DLD1 (cell line): Measurements from ENCODE around the gene MAPK8.
"Not testable (repeated sequence)": the region's sequence is repeated elsewhere in the genome, so short reads cannot be mapped to it uniquely, and the experiment has no call there.

Experiments used
- in situ Hi-C: cut with HindIII; loops from 2 replicates; pipeline ENCODE4 v1.10.0; 2017; ENCODE audit warnings: low sequenced_read_pairs

The MAPK8 gene

DNA sequence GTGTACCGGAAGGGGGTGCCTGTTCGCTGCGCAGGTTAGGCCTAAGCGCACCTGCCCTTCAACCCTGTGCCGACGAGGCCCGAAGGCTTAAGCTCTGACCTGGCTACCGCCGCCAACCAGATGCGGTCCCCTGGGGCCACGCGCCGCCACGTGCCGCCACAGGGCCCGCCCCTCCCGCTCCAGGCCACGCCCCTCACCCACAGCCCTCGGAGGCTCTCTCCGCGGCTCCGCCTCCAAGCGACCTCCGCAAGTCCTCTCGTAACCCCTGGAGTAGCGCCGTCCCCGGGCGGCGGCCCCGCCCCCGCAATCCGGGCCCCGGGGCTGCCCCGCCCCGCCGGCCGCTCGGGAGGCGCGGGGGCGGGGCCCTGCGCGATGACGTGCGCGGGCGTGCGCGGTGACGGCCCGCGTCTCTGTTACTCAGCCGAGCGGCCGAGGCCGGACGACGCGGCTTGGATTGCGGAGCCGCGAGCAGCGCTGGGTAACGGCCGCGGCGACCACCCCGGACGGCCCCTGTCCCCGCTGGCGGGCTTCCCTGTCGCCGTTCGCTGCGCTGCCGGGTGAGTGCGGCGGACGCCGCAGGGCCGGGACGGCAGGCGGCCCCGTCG, at the start of gene MAPK8:
Gene MAPK8, plus strand, starts transcription at position 413 of the 605 bp plus-strand sequence. CDS start 94,984 bp downstream, outside the sequence.
- in situ Hi-C loops, result no loop called here

DNA sequence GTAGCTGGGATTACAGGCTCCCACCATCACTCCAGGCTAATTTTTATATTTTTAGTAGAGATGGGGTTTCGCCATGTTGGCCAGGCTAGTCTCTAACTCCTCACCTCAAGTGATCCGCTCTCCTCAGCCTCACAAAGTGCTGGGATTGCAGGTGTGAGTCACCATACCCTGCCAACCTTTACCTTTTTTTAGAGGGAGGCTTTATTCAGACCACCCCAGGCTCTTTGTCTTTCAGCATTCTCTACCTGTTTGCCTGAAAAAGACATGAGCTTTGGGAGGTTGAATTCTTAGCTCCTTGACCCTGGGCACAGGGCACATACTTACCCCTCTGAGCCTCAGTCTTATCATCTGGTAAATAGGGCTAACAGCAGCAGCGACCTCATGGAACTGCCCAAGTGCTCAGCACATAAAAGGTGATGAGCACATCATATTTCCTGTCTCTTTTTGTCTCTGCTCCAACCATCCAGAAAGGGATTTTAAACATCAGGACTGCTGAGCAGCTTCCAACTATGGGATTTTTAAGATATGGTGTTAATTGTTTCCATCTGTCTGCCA, 49.0 kb upstream of the MAPK8 start:
- in situ Hi-C loops, result no loop called here

DNA sequence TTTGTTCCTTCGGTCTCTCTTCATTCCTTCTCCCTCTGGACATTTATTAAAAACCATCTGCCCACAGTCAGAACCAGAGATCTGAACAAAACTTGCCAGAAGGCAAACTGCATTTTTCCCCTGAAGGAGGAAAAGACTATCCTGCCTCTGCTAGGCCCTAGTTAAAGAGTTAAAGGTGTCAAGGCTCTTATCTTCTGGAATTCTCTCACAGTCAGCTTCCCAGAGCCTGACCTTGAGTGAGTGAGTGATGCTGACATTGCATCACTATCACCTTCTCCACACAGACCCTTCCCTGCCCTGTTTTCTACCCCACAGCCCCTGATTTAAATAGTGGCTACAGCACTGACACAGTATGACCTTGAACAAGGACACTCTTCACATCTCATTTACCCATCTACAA, 48.4 kb upstream of the MAPK8 start:
- in situ Hi-C loops, result no loop called here

DNA sequence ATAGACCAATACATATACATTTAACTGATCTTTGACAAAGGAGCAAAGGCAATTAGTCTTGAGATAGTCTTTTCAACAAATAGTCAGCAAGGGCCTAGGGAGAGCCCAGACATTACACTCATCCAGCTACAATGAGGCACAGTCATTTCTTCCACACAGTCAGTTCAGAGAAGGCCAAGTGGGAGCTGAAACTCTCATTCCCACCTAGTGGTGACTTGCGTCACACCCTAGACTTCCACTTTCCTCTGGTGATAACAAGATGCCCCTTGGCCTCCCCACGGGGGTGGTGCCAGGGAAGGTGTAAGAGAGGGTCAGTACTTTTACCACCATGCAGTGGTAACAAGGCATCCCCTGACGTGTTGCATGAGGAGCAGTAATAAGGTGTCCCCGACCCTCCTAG, 39.9 kb upstream of the MAPK8 start:
- in situ Hi-C loops, result no loop called here

DNA sequence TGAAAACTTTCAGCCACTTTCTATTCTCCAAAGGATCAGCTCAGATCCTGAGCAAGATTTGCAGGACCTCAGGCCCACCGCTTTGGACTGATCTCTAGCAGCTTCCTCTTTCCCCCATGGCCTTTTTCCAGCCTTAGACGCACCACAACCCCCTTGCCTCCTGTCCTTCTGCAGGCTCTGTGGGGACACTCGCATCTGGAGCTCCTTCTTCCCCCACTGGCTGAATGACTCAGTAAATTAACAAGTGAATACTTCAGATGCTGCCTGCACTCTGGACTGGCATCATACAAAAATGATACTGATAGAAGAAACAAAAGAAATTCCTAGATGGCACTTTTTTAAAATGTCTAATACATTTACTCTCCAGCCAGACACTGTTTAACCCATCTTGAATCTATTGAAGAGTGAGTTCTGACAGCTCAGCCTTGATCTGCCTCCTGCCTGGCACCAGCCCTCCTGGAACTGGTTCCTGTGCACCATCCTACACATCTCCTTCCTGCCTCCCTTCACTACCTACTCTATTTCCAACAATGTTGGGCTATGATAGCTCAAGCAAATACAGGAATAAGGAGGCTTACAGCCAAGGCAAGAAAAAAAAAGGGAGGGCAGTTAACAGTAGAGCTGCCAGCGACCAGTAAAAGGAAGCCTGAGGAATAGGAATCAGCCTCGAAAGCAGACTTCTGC, 35.3 kb upstream of the MAPK8 start:
- in situ Hi-C loops, result no loop called here

DNA sequence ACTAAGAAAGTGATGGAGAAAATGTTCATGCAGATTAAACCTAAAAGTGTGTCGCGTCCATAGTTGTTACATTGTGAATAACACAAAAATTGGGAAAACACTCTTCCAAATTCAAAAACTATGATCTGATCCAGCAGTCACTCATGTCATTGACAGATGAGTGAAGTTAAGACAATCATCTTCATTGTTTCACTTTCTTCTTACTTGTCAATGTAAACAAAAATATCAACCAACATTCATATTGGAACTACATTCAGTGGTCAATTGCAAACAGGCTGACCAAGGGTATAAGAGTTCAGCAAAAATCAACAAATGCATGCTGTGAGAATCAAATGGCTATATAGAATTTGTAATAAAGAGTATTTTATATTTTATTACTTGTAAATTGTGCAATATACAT, 33.8 kb upstream of the MAPK8 start:
- in situ Hi-C loops, result no loop called here

DNA sequence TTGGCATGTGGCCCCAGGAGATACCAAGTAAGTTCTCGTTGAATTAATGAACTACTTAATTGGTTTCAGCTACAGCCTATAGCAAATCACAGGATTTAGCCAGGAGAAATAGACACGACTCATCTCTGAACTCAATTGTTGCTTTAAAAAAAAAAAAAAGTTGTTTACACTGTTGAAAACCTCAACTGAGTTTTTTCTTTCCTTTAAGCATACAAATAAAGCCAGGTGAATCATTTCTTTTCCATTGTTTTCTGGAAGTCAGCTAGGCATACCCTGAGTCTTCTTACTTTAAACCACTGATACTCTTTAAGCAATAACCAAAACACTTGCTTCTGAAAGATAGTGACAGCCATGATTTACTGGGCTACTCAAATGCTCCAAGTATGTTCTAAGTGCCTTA, 32.7 kb upstream of the MAPK8 start:
- in situ Hi-C loops, result no loop called here

DNA sequence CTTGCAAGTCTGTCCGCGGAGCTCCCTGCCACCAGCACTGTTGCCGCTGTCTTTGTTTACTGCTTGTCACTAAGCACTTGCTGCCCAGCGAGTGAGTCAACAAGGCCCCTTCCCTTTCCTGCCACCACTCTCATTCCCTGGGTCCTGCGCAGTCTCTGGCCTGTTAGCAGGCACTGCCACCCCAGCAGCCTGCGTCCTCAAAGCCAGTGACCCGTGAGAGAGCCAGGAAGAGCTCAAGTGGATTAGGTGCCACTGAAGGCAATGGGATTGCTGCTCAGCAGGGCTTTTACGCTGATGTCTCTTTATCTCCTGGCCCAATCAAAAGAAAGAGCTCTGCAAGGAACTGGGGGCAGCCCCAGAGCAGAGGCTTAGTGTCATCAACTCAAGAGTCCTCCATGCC, 31.8 kb upstream of the MAPK8 start, which contains the start of gene FRMPD2:
Gene FRMPD2, minus strand, starts transcription at position 61 of the 400 bp plus-strand sequence. CDS start 129 bp downstream, outside the sequence.
- in situ Hi-C loops, result no loop called here

DNA sequence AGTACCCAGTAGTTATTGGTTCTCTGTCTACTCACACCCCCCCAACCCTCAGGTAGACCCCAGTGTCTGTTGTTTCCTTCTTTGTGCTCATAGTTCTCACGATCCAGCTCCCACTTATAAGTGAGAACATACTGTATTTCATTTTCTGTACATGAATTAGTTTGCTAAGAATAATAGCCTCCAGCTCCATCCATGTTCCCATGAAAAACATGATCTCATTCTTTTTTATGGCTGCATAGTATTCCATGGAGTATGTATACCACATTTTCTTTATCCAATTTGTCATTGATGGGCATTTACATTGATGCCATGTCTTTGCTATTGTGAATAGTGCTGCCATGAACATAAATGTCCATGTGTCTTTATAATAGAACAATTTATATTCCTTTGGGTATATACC, 29.4 kb upstream of the MAPK8 start:
- in situ Hi-C loops, result no loop called here

DNA sequence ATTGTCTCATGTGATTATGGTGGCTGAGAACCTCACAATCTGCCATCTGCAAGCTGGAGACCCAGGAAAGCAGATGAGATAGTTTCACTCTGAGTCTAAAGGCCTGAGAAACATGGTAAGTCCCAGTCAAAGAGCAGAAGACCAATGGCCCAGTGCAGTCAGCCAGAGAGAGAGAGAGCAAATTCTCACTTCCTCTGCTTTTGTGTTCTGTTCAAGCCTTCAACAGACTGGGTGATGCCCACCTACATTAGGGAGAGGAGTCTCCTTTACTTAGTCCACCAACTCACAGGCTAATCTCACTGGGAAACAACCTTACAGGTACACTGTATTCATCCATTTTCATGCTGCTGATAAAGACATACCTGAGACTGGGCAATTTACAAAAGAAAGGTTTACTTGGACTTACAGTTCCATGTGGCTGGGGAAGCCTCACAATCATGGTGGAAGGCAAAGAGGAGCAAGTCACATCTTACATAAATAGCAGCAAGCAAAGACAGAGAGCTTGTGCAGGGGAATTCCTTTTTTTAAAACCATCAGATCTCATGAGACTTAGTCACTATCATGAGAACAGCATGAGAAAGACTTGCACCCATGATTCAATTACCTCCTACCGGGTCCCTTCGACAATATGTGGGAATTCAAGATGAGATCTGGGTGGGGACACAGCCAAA, 27.3 kb upstream of the MAPK8 start:
- in situ Hi-C loops, result no loop called here

DNA sequence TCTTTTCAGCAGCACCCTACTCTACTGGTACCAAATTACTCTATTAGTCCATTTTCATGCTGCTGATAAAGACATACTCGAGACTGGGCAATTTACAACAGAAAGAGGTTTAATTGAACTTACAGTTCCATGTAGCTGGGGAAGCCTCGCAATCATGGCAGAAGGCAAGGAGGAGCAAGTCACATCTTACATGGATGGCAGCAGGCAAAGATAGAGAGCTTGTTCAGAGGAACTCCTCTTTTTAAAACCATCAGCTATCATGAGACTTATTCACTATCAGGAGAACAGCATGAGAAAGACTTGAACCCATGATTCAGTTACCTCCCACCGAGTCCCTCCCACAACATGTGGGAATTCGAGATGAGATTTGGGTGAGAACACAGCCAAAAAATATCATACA, 24.8 kb upstream of the MAPK8 start:
- in situ Hi-C loops, result not testable (repeated sequence)

DNA sequence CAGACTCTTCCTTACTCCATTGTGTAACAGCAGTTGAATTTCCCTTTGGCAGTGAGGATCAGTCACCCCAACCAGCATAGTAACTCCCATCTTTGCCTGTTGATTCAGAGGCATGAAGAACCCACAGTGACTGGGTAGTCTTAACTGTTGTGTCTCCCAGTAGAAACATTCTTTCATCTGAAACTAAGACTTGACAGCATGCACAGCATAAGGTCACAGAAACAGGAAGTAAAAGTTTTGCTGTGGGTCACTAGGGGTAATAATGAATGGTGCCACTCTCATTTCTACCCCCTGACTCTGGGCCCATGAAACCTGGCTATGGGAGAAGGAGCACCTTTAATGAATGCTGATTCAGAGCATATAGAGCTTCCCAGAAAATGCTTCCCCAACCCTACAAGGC, 23.6 kb upstream of the MAPK8 start:
- in situ Hi-C loops, result no loop called here

DNA sequence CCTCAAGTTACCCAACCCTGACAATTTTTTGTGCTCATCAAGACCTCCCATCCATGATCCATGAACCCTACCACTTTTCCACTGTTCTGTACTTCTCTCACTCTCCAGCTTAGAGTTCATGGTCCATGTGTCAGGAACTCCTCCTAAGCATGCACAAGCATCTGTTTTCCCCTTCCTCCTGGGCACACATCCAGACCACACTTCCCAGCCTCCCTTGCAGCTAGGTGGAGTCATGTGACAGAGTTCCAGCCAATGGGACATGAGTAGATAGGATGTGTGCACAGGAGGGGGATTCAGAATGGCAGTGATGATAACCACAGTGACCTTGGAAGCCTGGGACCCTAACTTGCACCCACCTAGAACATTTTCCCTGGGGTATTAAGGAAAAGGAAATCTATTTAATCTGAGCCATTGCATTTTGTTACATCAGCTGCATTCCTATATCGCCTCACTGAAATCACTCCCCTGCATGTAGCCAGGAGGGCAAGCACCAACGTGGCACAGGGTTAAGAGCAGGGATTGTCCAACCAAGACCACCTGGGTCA, 22.4 kb upstream of the MAPK8 start:
- in situ Hi-C loops, result no loop called here

DNA sequence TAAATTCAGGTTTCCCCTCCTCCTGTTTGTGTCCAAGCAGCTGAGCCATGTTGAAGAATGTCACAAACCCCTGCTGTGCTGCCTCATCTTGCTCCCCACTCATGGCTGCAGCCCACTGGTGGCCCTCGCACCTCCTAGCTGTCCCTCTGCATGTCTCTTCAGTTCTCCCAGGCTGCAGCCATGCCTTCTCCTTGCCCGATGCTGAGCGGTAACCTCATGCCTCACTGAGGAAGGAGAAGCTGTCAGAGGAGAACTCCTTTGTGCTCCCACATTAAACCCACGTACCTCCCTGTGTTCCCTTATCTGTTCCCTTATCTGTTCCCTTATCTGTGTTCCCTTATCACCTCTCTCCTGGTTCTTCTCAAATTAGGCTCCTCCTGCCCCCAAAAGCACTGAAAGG, 21.7 kb upstream of the MAPK8 start:
- in situ Hi-C loops, result no loop called here

DNA sequence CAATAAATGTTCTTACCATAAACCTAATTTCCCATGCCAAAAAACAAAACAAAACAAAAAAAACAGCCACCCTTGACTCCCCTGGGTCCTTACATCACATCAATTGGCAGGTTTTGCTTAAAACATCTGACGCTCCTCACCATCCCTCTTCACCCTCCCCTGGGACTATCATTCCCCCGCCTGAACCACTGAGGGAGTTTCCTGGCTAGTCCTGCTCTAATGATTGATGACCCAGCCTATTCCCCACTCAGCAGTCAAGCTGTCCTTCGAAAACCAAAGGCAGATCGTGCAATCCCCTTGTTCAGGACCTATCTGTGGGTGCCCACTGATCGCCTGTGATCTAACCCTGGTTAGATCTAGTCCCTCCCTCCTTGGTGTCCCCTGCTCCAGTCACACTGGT, 20.8 kb upstream of the MAPK8 start:
- in situ Hi-C loops, result no loop called here

DNA sequence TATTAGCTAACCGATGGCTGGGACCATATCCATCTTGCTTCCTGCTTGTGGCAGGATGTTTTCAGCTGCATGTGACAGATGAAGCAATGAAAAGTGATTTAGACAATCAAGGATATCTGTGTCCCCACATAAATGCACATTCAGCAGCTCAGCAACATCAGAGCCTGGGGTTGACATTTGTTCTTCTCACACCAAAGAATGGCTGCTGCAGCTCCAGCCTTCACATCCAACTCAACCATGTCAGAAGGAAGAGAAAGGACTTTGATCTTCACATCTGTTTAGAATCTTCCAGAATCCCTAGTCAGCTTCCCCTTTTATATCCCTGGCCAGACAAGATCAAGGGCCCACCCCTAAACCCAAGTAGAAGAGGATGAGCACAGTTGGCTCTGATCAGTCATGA, 20.1 kb upstream of the MAPK8 start:
- in situ Hi-C loops, result no loop called here

DNA sequence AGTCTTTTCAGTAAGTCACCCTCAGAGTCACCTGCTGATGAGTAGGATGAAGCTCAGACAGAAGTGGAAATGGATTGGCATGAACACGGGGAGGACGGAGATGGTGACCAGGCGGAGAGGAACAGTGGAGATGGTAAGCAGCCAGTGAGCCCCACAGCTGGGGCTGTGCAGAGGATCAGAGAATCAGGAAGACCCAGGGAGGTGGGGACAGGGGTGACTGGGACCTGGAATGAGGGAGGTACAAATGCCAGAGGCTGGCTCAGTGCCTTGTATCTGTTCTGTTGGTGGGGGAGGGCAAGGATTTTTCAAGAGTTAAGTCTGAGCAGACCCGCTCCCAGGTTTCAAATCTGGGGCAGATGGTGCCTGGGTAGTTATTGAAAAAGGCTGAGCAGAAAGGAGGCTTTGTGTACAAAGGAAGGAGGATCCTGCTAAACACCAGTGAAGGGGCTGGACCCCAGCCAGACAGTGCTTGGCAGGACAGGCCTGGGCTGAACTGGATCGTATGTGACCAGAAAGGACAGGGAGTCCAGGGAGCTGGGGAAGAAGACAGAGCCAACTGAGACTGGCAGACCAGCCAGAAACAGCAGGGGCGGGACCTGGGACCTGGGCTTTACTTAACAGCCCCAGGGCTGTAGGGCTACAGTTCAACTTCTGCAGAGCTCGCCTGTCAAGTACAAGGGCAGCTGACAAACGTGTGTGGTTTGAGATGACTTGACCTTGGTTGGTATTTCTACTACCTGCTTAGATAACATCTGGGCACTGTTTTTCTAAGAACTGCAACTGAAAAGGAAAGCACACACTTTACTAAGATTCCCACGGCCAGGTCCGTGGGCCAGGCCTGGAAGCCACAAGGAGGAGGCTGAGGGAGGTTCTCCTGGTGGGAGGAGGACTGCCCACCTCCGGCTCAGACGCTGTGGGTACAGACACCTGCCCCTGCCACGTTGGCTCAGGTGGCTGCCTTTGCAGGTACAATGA, 18.8 kb upstream of the MAPK8 start:
- in situ Hi-C loops, result no loop called here

DNA sequence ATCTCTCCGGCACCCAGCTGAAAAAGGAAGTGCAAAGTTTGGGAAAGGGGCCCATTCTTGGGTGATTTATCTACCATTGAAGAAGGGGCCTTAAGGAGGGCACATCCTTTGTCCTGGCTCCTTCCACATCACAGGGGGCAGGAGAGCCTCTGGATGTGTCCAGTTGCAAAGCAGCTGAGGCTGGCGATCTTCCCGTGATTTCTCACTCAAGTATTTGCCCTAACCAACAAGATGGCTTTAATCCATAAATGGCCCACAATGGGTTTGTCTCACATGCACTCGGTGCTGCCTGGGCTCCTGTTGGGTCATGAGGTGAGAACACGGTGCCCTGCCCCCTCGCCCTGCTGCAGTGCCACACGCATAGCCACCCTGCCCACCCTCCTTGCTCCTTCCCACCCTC, 17.8 kb upstream of the MAPK8 start:
- in situ Hi-C loops, result no loop called here

DNA sequence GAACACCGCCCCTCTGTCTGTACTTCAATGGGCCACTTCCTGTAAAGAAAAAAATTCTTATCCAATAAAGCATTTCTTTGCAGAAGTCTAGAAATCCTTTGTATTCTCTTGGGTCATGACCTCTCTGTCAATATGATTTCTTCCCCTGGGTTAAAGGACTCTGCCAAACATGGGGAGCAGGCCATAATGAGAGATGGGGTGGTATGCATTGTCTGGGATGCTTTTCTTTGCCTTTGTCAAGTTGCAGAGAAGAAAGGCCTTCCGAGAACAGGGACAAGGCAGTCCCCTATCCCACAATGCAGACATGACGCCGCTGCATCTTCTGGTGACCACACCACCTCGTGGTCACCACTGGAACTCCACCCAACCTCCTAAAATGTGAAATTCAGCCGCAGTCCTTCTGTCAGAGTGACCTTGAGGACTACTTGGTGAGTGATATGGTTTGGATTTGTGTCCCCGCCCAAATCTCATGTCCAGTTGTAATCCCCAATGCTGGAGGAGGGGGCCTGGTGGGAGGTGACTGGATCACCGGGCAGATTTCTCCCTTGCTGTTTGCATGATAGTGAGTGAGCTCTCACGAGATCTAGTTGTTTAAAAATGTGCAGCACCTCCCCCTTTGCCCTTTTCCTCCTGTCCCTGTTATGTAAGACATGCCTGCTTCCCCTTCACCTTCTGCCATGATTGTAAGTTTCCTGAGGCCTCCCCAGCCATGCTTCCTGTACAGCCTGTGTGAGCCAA, 16.8 kb upstream of the MAPK8 start:
- in situ Hi-C loops, result no loop called here

DNA sequence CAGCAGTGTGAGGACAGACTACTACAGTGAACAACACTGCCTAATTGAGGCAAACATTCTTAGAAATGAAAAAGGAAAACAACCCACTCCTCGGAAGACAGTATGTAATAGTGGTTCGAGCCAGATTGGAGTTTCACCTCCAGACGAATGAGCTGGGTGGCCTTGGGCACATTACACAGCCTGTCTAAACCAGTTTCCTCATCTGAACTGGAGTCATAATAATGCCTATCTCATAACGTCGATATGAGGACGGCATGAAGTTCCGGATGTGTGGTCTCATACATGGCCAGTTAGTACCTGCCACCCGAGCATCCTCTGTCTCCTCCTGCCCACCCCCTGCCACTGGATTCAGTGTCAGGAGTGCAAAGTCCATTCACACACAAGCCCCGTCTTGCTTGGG, 16.2 kb upstream of the MAPK8 start:
- in situ Hi-C loops, result no loop called here
